ENCODE results near the gene ARFGAP1. TPM values are rescaled to one million over a fixed set of nuclear protein-coding genes. Genes with fewer than 3 reads are reported as not detected.

Gene ARFGAP1
- total and polyA plus RNA-seq, 10 of the 15 experiments (the other 5 are each of a cell fraction or from before 2014, with no cell fraction given) = 0.45 to 79.9 (median 30.8) TPM

GRCh38 chr20:63244468-63244867 is 28.1 kb upstream of the ARFGAP1 start (continued):
- TF ChIP-seq BCLAF1 (IDR thresholded peaks at IDR 0.05) = no peak

GRCh38 chr20:63246490-63247288 is 25.9 kb upstream of the ARFGAP1 start:
- Histone ChIP-seq H3K27me3 (replicated peaks in 1 of 2; ENCODE audit: control insufficient read depth in 2 of 2, insufficient read depth in 2 of 2, low read length in 1 of 2) (peaks cover 0 to 2% of the 10 kb centered on the region in 2 experiments; a peak in 2 of 4 replicates), H3K4me1 (ENCODE audit: control insufficient read depth, insufficient read depth, low read length) (no peaks in the 10 kb centered on the region), H2AFZ (ENCODE audit: control insufficient read depth, low read depth, low read length) (no peak overlapping the region), H3K27ac (ENCODE audit: control insufficient read depth, insufficient read depth) (no peak overlapping the region), H3K36me3 (ENCODE audit: control insufficient read depth in 2 of 2, insufficient read depth in 2 of 2, low read length in 1 of 2) (no peaks in the 10 kb centered on the region), H3K4me3 (no peak overlapping the region), H3K79me2 (ENCODE audit: control insufficient read depth, insufficient read depth, low read length) (no peaks in the 10 kb centered on the region), H3K9me3 (replicated peaks; ENCODE audit: control insufficient read depth, insufficient read depth, low read length) (no peaks in the 10 kb centered on the region), H4K20me1 (ENCODE audit: control insufficient read depth, insufficient read depth) (no peaks in the 10 kb centered on the region; the same call in 1 of the 2 replicates), H3K9ac (ENCODE audit: control insufficient read depth, insufficient read depth, low read length) (no peak overlapping the region), H3K4me2 (ENCODE audit: control insufficient read depth, insufficient read depth) (no peak overlapping the region)
- intact Hi-C loops (cut with micrococcal nuclease; ENCODE audit: unreplicated experiment) = no loop called here
- DNase-seq (ENCODE audit: low read depth, low spot score) = no peak
- BruUV-seq (replicated peaks) = no TSS peak
- SMC1A ChIA-PET (ENCODE audit: uncharacterized antibody, unreplicated experiment) = no interaction called here
- ATAC-seq = no peak
- CTCF ChIA-PET = interaction anchor here (1.1 kb wide), 1 partner anchor 23 kb away, joined by 3 read pairs; no protein-coding TSS in a partner anchor
- in situ Hi-C loops (cut with MboI) = no loop called here
- FAIRE-seq = no peak
- RAD21 ChIA-PET (ENCODE audit: unreplicated experiment) = interaction anchor here (0.8 kb wide), 1 partner anchor 23 kb away, joined by 3 read pairs; no protein-coding TSS in a partner anchor
- WGBS (ENCODE audit: insufficient coverage, insufficient replicate concordance, low lambda C conversion rate, missing lambda C conversion rate) = 33% methylated on average over 47 of the region's 50 CpGs
- POLR2A ChIA-PET = no interaction called here
- TF ChIP-seq DPF2 (IDR thresholded peaks at IDR 0.05) = no peak
- TF ChIP-seq ZBTB40 (IDR thresholded peaks at IDR 0.05; ENCODE audit: borderline replicate concordance) = no peak
- peak; percentile 62; the same call in 1 of the 2 replicates for TF ChIP-seq PAX5 (IDR thresholded peaks at IDR 0.05; ENCODE audit: borderline replicate concordance, low read depth, low read length)
- no peak for TF ChIP-seq EZH2 (IDR thresholded peaks at IDR 0.05; ENCODE audit: borderline replicate concordance, control insufficient read depth, low read depth, low read length)
- no peak for TF ChIP-seq ZNF592 (IDR thresholded peaks at IDR 0.05)

Data from GM12878 (cell line).